ENCODE data around the gene LMLN.
"Not testable (repeated sequence)": the region's sequence is repeated elsewhere in the genome, so short reads cannot be mapped to it uniquely, and the experiment has no call there.

The LMLN gene

GRCh38 chr3:198079771-198080520 lies 119.9 kb downstream of the LMLN start:
- Histone ChIP-seq H3K4me1 (ENCODE audit: low read length) (peaks cover 5% of the 10 kb centered on the region; the same call in 1 of the 2 replicates), H3K9me3 (ENCODE audit: insufficient read depth, low read length) (no peaks in the 10 kb centered on the region), H3K79me2 (ENCODE audit: low read length) (no peaks in the 10 kb centered on the region), H4K20me1 (ENCODE audit: insufficient read depth, low read length) (no peaks in the 10 kb centered on the region), H2AFZ (ENCODE audit: low read depth, low read length) (peak overlapping the region; percentile 96), H3K27me3 (ENCODE audit: low read depth, low read length) (peaks cover 22% of the 10 kb centered on the region), H3K4me3 (ENCODE audit: low read length) (peak overlapping the region; percentile 91), H3K27ac (ENCODE audit: low read length) (peak overlapping the region; percentile 47), H3K9ac (ENCODE audit: low read length) (peak overlapping the region; percentile 89), H3K4me2 (ENCODE audit: low read length) (peak overlapping the region; percentile 78), H3K36me3 (replicated peaks; ENCODE audit: low read depth, low read length) (no peaks in the 10 kb centered on the region)
- no peak for TF ChIP-seq EZH2phosphoT487 (IDR thresholded peaks at IDR 0.05; ENCODE audit: low read depth)
- TF ChIP-seq, protein P1, sequence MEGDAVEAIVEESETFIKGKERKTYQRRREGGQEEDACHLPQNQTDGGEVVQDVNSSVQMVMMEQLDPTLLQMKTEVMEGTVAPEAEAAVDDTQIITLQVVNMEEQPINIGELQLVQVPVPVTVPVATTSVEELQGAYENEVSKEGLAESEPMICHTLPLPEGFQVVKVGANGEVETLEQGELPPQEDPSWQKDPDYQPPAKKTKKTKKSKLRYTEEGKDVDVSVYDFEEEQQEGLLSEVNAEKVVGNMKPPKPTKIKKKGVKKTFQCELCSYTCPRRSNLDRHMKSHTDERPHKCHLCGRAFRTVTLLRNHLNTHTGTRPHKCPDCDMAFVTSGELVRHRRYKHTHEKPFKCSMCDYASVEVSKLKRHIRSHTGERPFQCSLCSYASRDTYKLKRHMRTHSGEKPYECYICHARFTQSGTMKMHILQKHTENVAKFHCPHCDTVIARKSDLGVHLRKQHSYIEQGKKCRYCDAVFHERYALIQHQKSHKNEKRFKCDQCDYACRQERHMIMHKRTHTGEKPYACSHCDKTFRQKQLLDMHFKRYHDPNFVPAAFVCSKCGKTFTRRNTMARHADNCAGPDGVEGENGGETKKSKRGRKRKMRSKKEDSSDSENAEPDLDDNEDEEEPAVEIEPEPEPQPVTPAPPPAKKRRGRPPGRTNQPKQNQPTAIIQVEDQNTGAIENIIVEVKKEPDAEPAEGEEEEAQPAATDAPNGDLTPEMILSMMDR (IDR thresholded peaks at IDR 0.05; ENCODE audit: low read depth, low read length): peak; percentile 29; the same call in 1 of the 2 replicates

DNA sequence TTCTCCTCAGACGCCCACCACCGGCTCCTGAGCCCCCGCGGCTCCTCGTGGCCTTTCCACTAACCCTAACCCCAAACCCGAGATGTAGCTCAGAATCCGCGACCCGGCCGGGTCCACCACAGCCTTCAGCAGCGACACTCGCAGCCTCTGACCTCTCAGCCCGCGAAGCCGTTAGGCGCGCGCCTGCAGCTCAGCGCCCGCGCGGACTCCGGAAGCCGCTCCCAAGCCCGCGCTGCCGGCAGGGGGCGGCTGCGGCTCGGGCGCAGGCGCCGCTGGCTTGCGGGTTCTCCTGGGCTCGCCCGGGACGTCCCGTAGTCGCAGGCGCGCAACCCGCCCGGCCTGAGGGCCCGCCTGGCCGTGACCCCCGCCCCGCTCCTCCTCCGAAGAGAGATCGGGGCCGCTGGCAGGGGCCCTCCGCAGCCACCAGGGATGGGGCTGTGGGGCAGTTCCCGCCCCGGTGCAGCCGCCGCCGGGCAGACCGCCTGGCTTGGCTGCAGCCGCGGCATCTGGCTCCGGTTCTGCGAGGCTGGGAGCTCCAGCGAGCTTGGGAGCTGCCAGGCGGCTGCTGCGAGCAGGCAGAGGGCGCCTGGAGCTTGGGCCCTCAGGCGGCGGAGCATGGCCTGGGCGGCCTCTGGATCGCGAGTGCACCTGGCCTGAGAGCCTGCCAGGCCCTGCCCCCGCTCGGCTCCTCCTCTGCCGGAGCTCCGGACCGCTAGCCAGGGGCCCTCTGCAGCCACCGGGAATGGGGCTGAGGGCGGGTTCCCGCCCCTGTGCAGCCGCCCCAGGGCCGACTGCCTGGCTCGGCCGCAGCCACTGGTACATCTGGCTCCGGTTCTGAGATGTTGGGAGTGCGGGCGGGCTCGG lies 120.7 kb downstream of the LMLN start:
- H4K20me1 ChIP-seq (ENCODE audit: insufficient read depth, low read length): no peaks in the 10 kb centered on the region
- peak overlapping the region; percentile 47 for H3K27ac ChIP-seq (ENCODE audit: low read length)
- H3K79me2 ChIP-seq (ENCODE audit: low read length): no peaks in the 10 kb centered on the region
- H3K9me3 ChIP-seq (ENCODE audit: insufficient read depth, low read length): no peaks in the 10 kb centered on the region
- H3K36me3 ChIP-seq (replicated peaks; ENCODE audit: low read depth, low read length): no peaks in the 10 kb centered on the region
- H3K9ac ChIP-seq (ENCODE audit: low read length): peak overlapping the region; percentile 89
- peak overlapping the region; percentile 96 for H2AFZ ChIP-seq (ENCODE audit: low read depth, low read length)
- TF ChIP-seq, protein P1 (IDR thresholded peaks at IDR 0.05; ENCODE audit: low read depth, low read length): peak; percentile 40
- no peak for TF ChIP-seq EZH2phosphoT487 (IDR thresholded peaks at IDR 0.05; ENCODE audit: low read depth)
- H3K27me3 ChIP-seq (ENCODE audit: low read depth, low read length): peaks cover 29% of the 10 kb centered on the region
- H3K4me2 ChIP-seq (ENCODE audit: low read length): peak overlapping the region; percentile 78
- H3K4me1 ChIP-seq (ENCODE audit: low read length): peaks cover 5% of the 10 kb centered on the region; the same call in 1 of the 2 replicates
- peak overlapping the region; percentile 91 for H3K4me3 ChIP-seq (ENCODE audit: low read length)

- no peak overlapping the region for H3K27ac ChIP-seq (ENCODE audit: low read length)
These were observed 121.4 kb downstream of the LMLN start for GRCh38 chr3:198081421-198081844.

DNA sequence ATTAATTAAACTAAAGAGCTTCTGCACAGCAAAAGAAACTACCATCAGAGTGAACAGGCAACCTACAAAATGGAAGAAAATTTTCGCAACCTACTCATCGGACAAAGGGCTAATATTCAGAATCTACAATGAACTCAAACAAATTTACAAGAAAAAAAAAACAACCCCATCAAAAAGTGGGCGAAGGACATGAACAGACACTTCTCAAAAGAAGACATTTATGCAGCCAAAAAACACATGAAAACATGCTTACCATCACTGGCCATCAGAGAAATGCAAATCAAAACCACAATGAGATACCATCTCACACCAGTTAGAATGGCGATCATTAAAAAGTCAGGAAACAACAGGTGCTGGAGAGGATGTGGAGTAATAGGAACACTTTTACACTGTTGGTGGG lies 122.2 kb downstream of the LMLN start:
- not testable (repeated sequence) for H3K4me1 ChIP-seq (ENCODE audit: low read length); H3K79me2 ChIP-seq (ENCODE audit: low read length); H3K27ac ChIP-seq (ENCODE audit: low read length); H4K20me1 ChIP-seq (ENCODE audit: insufficient read depth, low read length); H3K9ac ChIP-seq (ENCODE audit: low read length); H3K36me3 ChIP-seq (replicated peaks; ENCODE audit: low read depth, low read length); H3K9me3 ChIP-seq (ENCODE audit: insufficient read depth, low read length); H2AFZ ChIP-seq (ENCODE audit: low read depth, low read length); H3K4me2 ChIP-seq (ENCODE audit: low read length); H3K4me3 ChIP-seq (ENCODE audit: low read length)
- peaks cover 41% of the 10 kb centered on the region for H3K27me3 ChIP-seq (ENCODE audit: low read depth, low read length)

More at GRCh38 chr3:198081421-198081844, 121.4 kb downstream of the LMLN start:
- H3K9me3 ChIP-seq (ENCODE audit: insufficient read depth, low read length): no peaks in the 10 kb centered on the region
- peaks cover 33% of the 10 kb centered on the region for H3K27me3 ChIP-seq (ENCODE audit: low read depth, low read length)
- peaks cover 5% of the 10 kb centered on the region; the same call in 1 of the 2 replicates for H3K4me1 ChIP-seq (ENCODE audit: low read length)
- TF ChIP-seq, protein P1 (IDR thresholded peaks at IDR 0.05; ENCODE audit: low read depth, low read length): no peak
- TF ChIP-seq EZH2phosphoT487 (IDR thresholded peaks at IDR 0.05; ENCODE audit: low read depth): no peak
- peak overlapping the region; percentile 91 for H3K4me3 ChIP-seq (ENCODE audit: low read length)
- H3K36me3 ChIP-seq (replicated peaks; ENCODE audit: low read depth, low read length): no peaks in the 10 kb centered on the region
- peak overlapping the region; percentile 78 for H3K4me2 ChIP-seq (ENCODE audit: low read length)
- no peaks in the 10 kb centered on the region for H3K79me2 ChIP-seq (ENCODE audit: low read length)
- H3K9ac ChIP-seq (ENCODE audit: low read length): no peak overlapping the region; the same call in 1 of the 2 replicates
- H4K20me1 ChIP-seq (ENCODE audit: insufficient read depth, low read length): no peaks in the 10 kb centered on the region
- H2AFZ ChIP-seq (ENCODE audit: low read depth, low read length): 0 out of 2 replicates have a peak overlapping the region, but pooled peaks have one; percentile 8

All from OCI-LY3 (cell line).